Suprapubic skin (tissue), 4 donors: Measurements from ENCODE around the gene ANO4. TPM values are rescaled to one million over a fixed set of nuclear protein-coding genes. Genes with fewer than 3 reads are reported as not detected.

Experiments
- DNase-seq, 2 donors: peaks; one replicate each; pipeline ENCODE4 v3.0.0-alpha.2; 2019; ENCODE audit warnings: low spot score in 2 of 2
- H3K27ac ChIP-seq: fragments of 200-600 bp; sonication (generic); one replicate; pipeline ENCODE4 v1.5.1; 2019
- H3K27me3 ChIP-seq: fragments of 200-600 bp; sonication (generic); one replicate; pipeline ENCODE4 v1.5.1; 2019
- H3K36me3 ChIP-seq: fragments of 200-600 bp; sonication (generic); one replicate; pipeline ENCODE4 v1.5.1; 2019
- H3K4me1 ChIP-seq: fragments of 200-600 bp; sonication (generic); one replicate; pipeline ENCODE4 v1.5.1; 2019
- H3K4me3 ChIP-seq: fragments of 200-600 bp; sonication (generic); one replicate; pipeline ENCODE4 v1.5.1; 2019; ENCODE audit warnings: mild to moderate bottlenecking
- H3K9me3 ChIP-seq: fragments of 200-600 bp; sonication (generic); one replicate; pipeline ENCODE4 v1.5.1; 2019
- EP300 ChIP-seq: sonication (generic); formaldehyde crosslinking; IDR thresholded peaks from one replicate; pipeline ENCODE4 v1.6.1; 2017; ENCODE audit warnings: antibody characterized with exemption
- POLR2A ChIP-seq, 2 donors: fragments of 450-650 bp; IDR thresholded peaks; one replicate each; pipeline ENCODE4 v1.6.1; 2017; ENCODE audit warnings: antibody characterized with exemption in 2 of 2, mild to moderate bottlenecking in 2 of 2, moderate library complexity in 2 of 2
- POLR2AphosphoS5 ChIP-seq, 3 donors: sonication (generic); formaldehyde crosslinking; IDR thresholded peaks; one replicate each; pipeline ENCODE4 v1.6.1; 2017; ENCODE audit warnings: antibody characterized with exemption in 3 of 3
- WGBS: methylation state at CpG from one replicate; pipeline ENCODE4 v1.1.5; 2018; 5-methylcytosine and 5-hydroxymethylcytosine counted together
- total RNA-seq, 4 donors: library from RNA; depleted of rRNA; stranded (reverse); fragments of >200 nt; gene quantifications; one replicate each; pipeline ENCODE4 v1.1.0, GENCODE V29; 2016
- TF ChIP-seq, protein P1 (sequence below), 2 donors: fragments of 200-600 bp in 1 of 2; fragments of 450-650 bp in 1 of 2; sonication (generic) in 1 of 2; IDR thresholded peaks; one replicate each; pipeline ENCODE4 v1.5.1; 2016 to 2019; ENCODE audit warnings: antibody characterized with exemption in 2 of 2, mild to moderate bottlenecking in 1 of 2, moderate library complexity in 1 of 2

The ANO4 gene
- total RNA-seq, 4 donors from 2014 or later, result 0.30 to 1.2 TPM; not detected in 2

DNA sequence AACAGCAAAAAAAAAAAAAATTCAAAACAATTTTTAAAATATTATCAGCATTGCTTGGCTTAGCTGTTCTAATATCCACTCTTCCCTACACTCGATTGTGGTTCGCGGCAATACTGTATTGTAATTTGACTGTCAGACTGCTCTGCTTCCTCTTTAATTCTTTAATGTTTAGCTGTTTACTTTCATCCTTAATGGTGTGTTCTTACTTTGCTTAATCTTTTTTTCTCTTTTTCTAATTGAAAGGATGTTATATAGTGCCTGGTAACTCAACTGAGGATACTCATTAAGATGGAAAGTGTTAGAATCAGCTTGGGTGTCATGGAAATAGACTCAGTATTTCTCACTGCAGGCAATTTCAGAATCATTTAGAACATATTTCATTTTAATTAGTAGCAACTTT, 2.0 kb downstream of the ANO4 start:
- WGBS, result 75% methylated on average over 3 of the region's 3 CpGs
- Histone ChIP-seq H3K4me1 (no peaks in the 10 kb centered on the region), H3K27ac (no peak overlapping the region), H3K4me3 (no peak overlapping the region), H3K9me3 (no peaks in the 10 kb centered on the region), H3K27me3 (peaks cover 15% of the 10 kb centered on the region), H3K36me3 (no peaks in the 10 kb centered on the region)
- no peak for DNase-seq
- TF ChIP-seq EP300 (no peak), POLR2AphosphoS5 (IDR thresholded peaks at IDR 0.05) (no peak), POLR2A (IDR thresholded peaks at IDR 0.05) (no peak)
- TF ChIP-seq, protein P1, sequence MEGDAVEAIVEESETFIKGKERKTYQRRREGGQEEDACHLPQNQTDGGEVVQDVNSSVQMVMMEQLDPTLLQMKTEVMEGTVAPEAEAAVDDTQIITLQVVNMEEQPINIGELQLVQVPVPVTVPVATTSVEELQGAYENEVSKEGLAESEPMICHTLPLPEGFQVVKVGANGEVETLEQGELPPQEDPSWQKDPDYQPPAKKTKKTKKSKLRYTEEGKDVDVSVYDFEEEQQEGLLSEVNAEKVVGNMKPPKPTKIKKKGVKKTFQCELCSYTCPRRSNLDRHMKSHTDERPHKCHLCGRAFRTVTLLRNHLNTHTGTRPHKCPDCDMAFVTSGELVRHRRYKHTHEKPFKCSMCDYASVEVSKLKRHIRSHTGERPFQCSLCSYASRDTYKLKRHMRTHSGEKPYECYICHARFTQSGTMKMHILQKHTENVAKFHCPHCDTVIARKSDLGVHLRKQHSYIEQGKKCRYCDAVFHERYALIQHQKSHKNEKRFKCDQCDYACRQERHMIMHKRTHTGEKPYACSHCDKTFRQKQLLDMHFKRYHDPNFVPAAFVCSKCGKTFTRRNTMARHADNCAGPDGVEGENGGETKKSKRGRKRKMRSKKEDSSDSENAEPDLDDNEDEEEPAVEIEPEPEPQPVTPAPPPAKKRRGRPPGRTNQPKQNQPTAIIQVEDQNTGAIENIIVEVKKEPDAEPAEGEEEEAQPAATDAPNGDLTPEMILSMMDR (IDR thresholded peaks at IDR 0.05), result no peak

DNA sequence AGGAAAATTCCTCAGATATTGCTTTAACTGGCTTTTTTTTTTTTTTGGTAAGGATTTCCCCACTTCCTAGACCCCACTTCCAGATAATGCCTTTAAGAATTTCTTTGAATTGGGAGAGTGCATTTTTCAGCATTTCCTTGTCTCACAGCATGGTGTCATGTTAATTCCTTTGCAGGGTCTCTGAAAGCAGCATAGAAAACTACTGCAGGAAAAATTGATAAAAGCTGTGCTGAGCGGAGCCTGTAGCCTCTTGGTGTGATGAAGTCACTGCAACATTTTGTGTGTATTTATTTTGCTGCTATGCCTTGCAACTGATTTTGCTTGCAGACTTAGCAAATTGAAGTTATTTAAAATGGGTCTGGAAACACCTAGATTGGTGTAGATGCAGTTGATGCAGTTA, 2.7 kb downstream of the ANO4 start:
- no peak for DNase-seq
- Histone ChIP-seq H3K27me3 (peaks cover 15% of the 10 kb centered on the region), H3K4me1 (no peaks in the 10 kb centered on the region), H3K27ac (no peak overlapping the region), H3K36me3 (no peaks in the 10 kb centered on the region), H3K4me3 (no peak overlapping the region), H3K9me3 (no peaks in the 10 kb centered on the region)
- no peak for TF ChIP-seq EP300
- TF ChIP-seq, protein P1 (IDR thresholded peaks at IDR 0.05), result no peak
- no peak for TF ChIP-seq POLR2A (IDR thresholded peaks at IDR 0.05)
- no peak for TF ChIP-seq POLR2AphosphoS5 (IDR thresholded peaks at IDR 0.05)
- WGBS, result 70% methylated on average over 1 of the region's 1 CpG

DNA sequence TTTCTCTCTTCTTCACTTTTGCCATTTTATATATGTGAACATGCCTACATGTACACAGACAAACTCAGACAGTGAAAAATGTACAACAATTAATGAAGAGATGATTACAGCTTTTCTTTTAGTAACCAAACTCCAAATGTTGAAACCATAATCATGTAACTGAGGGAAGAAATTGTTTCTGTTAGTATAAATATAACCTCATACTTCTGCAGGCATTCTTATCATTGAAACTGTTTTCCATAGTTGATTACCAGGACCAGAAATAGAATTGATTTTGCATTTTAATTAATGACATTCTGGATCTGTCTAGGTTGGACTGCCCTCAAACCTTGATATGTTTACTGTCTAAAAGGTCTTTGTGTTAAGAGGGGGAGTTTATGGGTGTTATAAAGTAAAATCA, 3.2 kb downstream of the ANO4 start:
- TF ChIP-seq EP300 (no peak), POLR2A (IDR thresholded peaks at IDR 0.05) (no peak), POLR2AphosphoS5 (IDR thresholded peaks at IDR 0.05) (no peak)
- TF ChIP-seq, protein P1 (IDR thresholded peaks at IDR 0.05), result no peak
- Histone ChIP-seq H3K36me3 (no peaks in the 10 kb centered on the region), H3K9me3 (no peaks in the 10 kb centered on the region), H3K4me3 (no peak overlapping the region), H3K27me3 (peaks cover 15% of the 10 kb centered on the region), H3K4me1 (no peaks in the 10 kb centered on the region), H3K27ac (no peak overlapping the region)
- DNase-seq, result no peak

DNA sequence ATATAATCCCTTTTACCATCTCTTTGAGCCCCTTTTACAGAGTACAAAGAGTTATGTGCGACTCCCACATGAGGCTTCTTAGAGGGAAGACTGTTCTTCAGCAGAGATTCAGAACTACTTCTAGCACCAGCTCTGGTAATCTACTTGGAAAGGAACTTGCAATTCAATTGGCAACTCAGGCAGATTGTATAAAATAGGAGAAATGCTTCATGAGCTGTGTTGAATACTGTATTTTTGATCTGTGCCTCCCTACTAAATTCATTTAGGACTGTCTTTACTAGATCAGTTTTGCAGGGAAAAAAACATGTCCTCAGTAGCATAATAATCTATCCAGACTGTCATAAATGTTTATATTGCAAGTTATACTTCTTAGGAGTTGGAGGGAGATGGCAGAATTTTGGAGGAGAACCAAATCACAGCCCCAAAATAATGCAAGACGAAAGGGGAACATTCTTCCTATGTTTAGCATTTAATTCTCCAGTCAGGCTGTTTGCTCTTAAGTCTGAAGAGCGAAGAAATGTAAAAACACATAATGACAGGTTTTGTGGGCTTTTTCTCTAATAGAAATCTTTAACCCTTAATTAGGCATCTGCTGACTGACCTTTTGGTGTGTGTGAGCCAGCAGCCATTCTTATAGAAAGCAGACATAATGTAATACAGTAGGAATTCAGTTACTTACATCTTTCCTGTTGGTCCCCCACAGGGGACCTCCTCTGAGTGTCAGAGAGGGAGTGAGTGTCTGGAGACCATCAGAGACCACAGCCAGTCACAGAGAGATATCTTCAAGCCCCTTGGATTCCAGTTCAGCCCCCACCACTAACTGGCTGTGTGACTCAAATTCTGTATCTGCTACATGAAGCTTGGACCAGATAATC, 3.9 kb downstream of the ANO4 start:
- DNase-seq, result no peak
- no peak overlapping the region for H3K4me3 ChIP-seq
- no peak overlapping the region for H3K27ac ChIP-seq
- no peaks in the 10 kb centered on the region for H3K4me1 ChIP-seq
- H3K36me3 ChIP-seq, result no peaks in the 10 kb centered on the region
- 58% methylated on average over 3 of the region's 3 CpGs for WGBS
- H3K9me3 ChIP-seq, result no peaks in the 10 kb centered on the region
- H3K27me3 ChIP-seq, result peaks cover 15% of the 10 kb centered on the region
- no peak for TF ChIP-seq EP300
- no peak for TF ChIP-seq POLR2AphosphoS5 (IDR thresholded peaks at IDR 0.05)
- TF ChIP-seq, protein P1 (IDR thresholded peaks at IDR 0.05), result no peak
- no peak for TF ChIP-seq POLR2A (IDR thresholded peaks at IDR 0.05)

DNA sequence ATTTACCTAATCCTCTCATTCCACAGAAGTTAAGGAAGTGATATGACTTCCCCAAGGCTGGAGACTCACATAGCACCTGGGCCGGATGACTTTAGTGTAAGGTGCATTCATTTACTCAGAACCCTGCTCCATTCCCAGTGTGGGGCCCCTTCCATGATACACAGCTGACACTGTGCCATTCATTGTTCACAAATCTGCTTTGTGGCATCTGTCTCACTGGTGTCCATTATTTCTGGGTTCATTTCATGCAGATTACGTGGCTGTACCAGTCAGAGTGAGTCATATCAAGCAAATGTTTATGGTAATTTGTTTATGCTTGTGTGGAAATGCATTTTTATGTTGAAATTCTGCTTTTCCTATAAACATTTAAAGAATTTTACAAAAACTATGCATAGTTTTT, 5.2 kb downstream of the ANO4 start:
- no peak overlapping the region for H3K27ac ChIP-seq

More for the DNA sequence above, 5.2 kb downstream of the ANO4 start:
- 82% methylated on average over 2 of the region's 2 CpGs for WGBS
- Histone ChIP-seq H3K4me3 (no peak overlapping the region), H3K27me3 (peaks cover 7% of the 10 kb centered on the region), H3K9me3 (no peaks in the 10 kb centered on the region), H3K4me1 (no peaks in the 10 kb centered on the region), H3K36me3 (no peaks in the 10 kb centered on the region)
- TF ChIP-seq EP300, result no peak
- TF ChIP-seq POLR2A (IDR thresholded peaks at IDR 0.05), result no peak
- TF ChIP-seq, protein P1 (IDR thresholded peaks at IDR 0.05), result no peak
- TF ChIP-seq POLR2AphosphoS5 (IDR thresholded peaks at IDR 0.05), result no peak
- DNase-seq, result no peak
